GM19238 (cell line): ENCODE measurements around the gene RSF1.

ENCODE experiments used
- DNase-seq: peaks from one replicate; pipeline ENCODE4 v3.0.0; 2011; ENCODE audit warnings: low spot score; ENCODE audit not compliant: insufficient read length

RSF1 gene

DNA sequence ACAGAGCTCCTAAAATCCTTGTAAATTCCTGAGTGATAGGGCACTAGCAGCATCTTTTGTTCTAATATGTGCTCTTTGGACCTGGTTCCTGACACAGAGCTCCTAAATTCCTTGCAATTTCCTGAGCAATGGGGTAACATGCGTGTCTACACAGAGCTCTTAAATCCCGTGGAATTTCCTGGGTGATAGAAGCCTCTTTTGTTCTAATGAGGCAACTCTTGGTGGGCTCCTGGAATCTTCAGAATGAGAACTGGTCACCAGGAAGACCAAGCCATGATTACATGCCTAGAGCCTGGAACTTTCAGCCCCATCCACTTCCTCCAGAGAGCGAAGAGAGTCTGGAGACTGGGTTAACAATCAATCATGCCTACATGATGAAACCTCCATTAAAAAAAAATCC is 19.0 kb downstream of the RSF1 start:
- DNase-seq = no peak

DNA sequence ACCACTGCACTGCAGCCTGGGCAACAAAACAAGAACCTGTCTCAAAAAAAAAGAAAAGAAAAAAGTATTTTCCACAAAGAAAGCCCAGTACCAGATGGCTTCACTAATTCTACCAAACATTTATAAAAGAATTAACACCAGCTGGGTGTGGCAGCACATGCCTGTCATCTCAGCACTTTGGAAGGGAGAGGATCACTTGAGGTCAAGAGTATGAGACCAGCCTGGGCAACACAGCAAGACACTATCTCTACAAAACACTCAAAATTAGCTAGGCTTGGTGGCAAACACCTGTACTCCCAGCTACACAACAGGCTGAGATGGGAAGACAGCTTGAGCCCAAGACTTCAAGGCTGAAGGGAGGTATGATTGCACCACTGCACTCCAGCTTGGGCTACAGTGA is 20.1 kb downstream of the RSF1 start:
- DNase-seq = no peak

- no peak for DNase-seq
These were observed 21.2 kb downstream of the RSF1 start for GRCh38 chr11:77799338-77799737.

DNA sequence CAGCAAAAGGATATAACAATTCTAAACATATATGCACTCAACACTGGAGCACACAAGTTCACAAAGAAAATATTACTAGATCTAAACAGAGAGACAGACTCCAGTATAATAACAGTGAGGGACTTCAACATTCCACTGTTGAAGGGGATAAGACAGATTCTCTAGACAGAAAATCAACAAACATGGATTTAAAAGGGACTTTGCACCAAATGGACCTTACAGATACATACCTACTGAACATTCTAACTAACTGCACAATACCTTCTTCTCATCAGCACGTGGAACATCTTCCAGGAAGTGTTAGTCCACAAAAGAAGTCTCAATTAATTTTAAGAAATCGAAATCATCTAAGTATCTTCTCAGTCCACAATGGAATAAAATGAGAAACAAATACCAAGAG is 26.6 kb downstream of the RSF1 start:
- DNase-seq = no peak

DNA sequence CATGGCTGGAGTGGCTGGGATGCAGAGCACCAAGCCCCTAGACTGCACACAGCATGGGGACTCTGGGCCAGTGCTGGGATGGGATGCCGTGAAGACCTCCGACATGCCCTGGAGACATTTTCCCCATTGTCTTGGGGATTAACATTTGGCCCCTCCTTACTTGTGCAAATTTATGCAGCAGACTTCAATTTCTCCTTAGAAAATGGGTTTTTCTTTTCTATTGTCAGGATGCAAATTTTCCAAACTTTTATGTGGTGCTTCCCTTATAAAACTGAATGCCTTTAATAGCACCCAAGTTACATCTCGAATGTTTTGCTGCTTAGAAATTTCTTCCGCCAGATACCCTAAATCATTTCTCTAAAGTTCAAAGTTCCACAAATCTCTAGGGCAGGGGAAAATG is 29.2 kb downstream of the RSF1 start:
- DNase-seq = no peak

DNA sequence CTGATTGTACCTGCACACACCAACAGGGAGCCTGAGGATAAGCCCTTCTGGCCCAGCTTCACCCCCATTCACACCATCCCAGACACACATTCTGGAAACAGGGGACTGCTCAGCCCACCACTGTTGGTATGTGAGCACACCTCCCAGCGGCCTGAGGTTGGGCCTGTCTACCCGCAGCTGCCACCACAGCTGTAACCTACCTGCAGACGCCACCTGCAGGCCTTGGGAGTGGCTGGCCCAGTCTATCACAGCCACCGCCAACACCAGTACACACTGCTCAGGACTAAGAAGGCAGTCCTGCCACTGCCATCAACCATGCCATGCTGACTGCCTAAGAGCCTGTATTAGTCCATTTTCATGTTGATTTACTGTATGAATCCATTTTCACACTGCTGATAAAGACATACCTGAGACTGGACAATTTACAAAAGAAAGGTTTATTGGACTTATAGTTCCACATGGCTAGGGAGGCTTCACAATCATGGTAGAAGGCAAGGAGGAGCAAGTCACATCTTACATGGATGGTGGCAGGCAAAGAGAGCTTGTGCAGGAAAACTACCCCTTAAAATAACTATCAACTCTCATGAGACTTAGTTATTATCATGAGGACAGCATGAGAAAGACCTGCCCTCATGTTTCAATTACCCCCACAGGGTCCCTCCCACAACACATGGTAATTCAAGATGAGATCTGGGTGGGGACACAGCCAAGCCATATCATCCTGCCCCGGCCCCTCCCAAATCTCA is 30.6 kb downstream of the RSF1 start:
- DNase-seq = no peak

GRCh38 chr11:77789061-77789730 is 31.3 kb downstream of the RSF1 start:
- DNase-seq = no peak

DNA sequence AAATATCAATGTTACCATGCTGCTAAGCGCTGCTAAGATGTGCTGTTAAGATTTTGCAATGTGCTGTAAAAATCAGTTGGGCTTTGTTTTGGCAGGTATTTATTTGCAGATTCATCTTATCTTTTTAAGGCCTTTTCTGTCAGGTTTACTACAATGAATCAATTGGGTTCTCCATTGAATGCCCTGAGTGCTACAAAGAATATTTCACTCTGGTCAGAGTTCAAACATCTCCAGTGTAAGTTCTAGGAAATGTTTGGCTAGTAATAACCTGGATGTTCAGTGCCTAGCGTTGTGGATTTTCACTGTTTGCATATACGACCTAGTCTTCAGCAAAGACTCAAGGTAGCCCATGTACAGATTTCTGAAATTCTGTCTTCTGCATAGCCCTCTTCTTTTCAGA is 36.0 kb downstream of the RSF1 start:
- no peak for DNase-seq

- DNase-seq = no peak
These were observed 37.5 kb downstream of the RSF1 start for GRCh38 chr11:77783025-77783424.

- no peak for DNase-seq
These were observed 40.6 kb downstream of the RSF1 start for GRCh38 chr11:77779935-77780334.

DNA sequence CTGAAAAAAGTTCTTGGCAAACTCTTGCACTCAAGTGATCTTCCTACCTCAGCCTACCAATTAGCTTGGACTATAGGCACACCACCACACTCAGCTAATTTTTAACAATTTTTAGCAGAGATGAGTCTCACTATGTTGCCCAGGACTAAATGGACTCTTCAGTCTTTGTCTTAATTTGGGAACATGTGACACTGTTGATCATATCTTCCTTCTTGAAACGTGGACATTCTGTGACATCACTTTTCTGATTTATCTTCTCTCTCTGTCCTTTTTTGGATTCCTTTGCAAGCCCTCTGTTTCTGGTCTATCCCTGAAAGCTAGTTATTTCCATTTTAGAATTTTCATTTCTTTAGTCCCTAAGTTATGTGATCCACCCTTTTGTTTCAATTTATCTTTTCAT is 42.0 kb downstream of the RSF1 start:
- DNase-seq = no peak

GRCh38 chr11:77778118-77778517 is 42.4 kb downstream of the RSF1 start:
- DNase-seq = no peak

DNA sequence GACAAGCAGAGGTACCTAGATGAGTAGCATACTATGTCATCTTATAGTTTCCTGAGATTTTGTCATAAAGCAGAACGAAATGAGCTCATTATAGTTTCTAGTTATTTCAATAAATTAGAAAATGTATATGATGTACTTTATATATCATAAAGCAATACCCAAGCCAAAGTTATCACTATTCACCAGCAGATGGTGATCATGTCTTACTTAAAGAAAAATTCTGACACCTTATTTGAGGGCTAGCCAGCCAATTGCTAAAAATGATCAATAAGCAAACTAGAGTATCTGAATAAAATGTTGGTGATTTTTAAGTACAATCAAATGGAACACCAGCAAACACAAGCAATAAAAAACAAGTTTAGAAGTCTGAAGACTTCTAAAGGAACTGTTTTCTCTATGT is 44.1 kb downstream of the RSF1 start:
- DNase-seq = no peak

GRCh38 chr11:77775936-77776335 is 44.6 kb downstream of the RSF1 start:
- no peak for DNase-seq

DNA sequence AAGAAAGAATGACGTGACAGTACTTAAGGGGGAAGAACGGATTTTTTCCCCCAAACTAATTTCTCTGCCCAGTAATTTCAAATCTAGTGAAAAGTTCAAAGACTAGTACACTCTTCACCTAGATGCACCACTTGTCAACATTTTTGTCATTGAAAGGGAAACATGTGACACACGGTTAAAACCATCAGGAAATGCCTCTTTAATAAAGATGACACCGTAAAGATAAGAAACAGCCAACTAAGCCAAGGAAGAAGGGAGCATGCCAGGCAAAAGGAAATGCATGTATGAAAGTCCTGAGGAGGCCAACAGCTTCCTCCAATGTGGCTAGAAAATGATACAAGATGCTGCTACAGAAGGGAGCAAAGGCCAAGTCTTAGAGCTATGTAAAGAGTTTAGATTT is 49.4 kb downstream of the RSF1 start:
- no peak for DNase-seq

DNA sequence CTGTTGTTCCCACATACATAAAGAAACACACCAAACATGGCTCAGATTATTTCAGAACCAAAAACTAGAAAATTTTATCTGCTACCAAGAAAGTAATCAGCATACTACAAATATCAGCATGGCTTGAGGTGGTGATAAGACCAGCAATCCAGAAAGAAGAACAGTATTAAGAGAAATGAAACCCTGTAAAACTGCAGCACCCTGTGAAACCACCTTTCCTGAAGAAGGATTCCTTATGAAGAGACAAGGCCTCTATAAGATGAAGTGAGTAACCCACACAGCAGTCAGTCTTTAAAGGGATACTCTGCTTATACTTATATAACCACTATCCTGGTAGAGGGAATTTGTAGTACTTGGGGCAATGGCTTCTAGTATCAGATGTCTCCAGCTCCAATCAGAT is 49.9 kb downstream of the RSF1 start:
- DNase-seq = no peak

GRCh38 chr11:77762426-77762825 is 58.1 kb downstream of the RSF1 start:
- no peak for DNase-seq

GRCh38 chr11:77761491-77761890 is 59.0 kb downstream of the RSF1 start:
- no peak for DNase-seq

DNA sequence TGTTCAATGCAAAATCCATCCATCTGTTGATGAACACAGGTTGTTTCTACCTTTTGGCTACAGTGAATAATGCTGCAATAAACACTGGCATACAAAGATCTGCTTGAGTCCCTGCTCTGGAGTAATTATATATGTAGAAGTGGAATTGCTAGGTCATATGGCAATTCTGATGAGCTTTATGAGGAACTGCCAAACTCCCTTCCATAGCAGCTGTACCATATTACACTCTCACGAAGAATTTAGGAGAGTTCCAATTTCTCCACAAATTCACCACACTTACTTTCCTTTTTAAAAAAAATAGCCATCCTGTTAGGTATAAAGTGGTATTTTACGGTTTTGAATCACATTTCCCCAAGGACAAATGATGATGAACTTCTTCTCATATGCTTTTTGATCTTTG is 62.2 kb downstream of the RSF1 start:
- DNase-seq = no peak

GRCh38 chr11:77753230-77753629 is 67.3 kb downstream of the RSF1 start:
- no peak for DNase-seq

DNA sequence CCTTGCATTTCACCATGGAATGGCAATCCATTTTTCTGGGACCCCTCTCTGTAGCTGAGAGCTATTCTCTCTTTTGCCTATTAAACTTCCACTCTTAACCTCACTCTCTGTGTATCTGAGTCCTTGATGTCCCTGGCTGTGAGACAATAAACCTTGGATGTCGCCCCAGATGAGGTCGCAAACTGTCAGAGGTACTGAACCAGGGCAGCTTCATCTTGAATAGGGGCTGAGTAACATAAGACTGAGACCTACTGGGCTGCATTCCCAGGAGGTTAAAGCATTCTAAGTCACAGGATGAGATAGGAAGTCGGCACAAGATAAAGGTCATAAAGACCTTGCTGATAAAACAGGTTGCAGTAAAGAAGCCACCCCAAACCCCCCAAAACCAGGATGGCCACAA is 68.0 kb downstream of the RSF1 start:
- DNase-seq = no peak

DNA sequence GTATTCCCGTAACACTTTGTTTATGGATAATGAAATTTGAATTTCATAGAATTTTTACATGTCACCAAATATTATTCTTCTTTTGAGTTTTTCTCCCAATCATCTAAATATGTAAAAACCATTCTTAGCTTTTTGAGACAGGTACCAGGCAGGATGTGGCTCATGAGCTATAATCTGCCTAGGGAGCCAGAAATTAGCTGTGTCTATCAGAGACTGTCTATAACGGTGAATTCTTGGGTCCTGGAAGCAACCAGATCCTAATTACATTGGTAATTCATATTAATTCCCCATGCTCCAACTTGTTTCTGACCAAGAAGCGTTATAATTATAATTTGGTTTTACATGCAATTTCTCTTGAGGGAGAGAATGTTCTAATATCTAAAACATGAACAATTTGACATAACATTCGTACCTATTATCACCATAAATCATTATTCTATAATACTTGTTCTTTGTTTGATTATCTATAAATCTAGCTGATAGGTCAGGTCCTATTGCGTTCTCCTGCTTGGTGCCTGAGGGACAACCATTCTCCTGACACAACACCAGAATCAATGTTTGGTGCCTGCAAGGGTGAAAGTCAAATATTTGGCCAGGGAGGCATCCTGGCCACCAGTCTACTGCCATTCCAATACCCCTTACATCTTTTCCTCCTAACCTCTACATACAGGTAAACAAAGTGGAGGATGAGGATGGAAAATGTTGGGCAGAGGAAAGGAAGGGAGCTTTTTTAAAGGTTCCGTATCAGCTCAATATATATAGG is 69.9 kb downstream of the RSF1 start:
- no peak for DNase-seq

- DNase-seq = no peak
These were observed 71.3 kb downstream of the RSF1 start for GRCh38 chr11:77749232-77749631.
